PC-9 (cell line): ENCODE measurements around the gene SLC11A2. TPM values are rescaled to one million over a fixed set of nuclear protein-coding genes. Genes with fewer than 3 reads are reported as not detected.

Experiments used
- BruUV-seq: library from RNA; stranded (reverse); fragments of 400-500 nt; replicated peaks from 2 replicates; lab custom pipeline; 2021; lab: Mats Ljungman, UMichigan
- CTCF ChIA-PET: fragments of 300-600 bp; sonication (Branson Sonifier 250); formaldehyde crosslinking; loops from one replicate; lab custom pipeline; 2022; ENCODE audit warnings: antibody characterized with exemption; lab: Charles Lee
- POLR2A ChIA-PET: fragments of 300-600 bp; sonication (Branson Sonifier 250); formaldehyde crosslinking; loops from one replicate; lab custom pipeline; 2022; ENCODE audit warnings: antibody characterized with exemption; ENCODE audit not compliant: unreplicated experiment; lab: Charles Lee
- DNase-seq, 2 experiments: peaks; one replicate each; pipeline versions ENCODE4 v3.0.0 to v3.0.0-alpha.2; 2015 to 2022; ENCODE audit warnings: mixed read lengths in 1 of 2
- H2AFZ ChIP-seq: fragments of 200-600 bp; sonication (generic); 2 replicates; pipeline ENCODE4 v1.8.1; 2017; ENCODE audit warnings: antibody characterized with exemption
- H3F3A ChIP-seq: fragments of 200-600 bp; sonication (generic); 2 replicates; pipeline ENCODE4 v1.8.1; 2017; ENCODE audit warnings: antibody characterized with exemption, mild to moderate bottlenecking, low read depth; ENCODE audit not compliant: insufficient read depth
- H3K27ac ChIP-seq: fragments of 200-600 bp; sonication (generic); 2 replicates; pipeline ENCODE4 v1.6.1; 2016; ENCODE audit warnings: mixed run types
- H3K27me3 ChIP-seq: fragments of 200-600 bp; sonication (generic); 2 replicates; pipeline ENCODE4 v1.6.1; 2016; ENCODE audit warnings: low read depth, mixed run types; ENCODE audit not compliant: insufficient read depth
- H3K36me3 ChIP-seq: fragments of 200-600 bp; sonication (generic); 2 replicates; pipeline ENCODE4 v1.6.1; 2016; ENCODE audit warnings: low read depth, mixed run types
- H3K4me1 ChIP-seq: fragments of 200-600 bp; sonication (generic); replicated peaks from 2 replicates; pipeline ENCODE4 v1.6.1; 2016; ENCODE audit warnings: mixed run types; ENCODE audit not compliant: insufficient read depth
- H3K4me2 ChIP-seq: fragments of 200-600 bp; sonication (generic); 2 replicates; pipeline ENCODE4 v1.6.1; 2017; ENCODE audit warnings: mixed run types
- H3K4me3 ChIP-seq: fragments of 200-600 bp; sonication (generic); 2 replicates; pipeline ENCODE4 v1.6.1; 2016; ENCODE audit warnings: mixed run types
- H3K79me2 ChIP-seq: fragments of 200-600 bp; sonication (generic); 2 replicates; pipeline ENCODE4 v1.6.1; 2017; ENCODE audit warnings: low read depth, mixed run types
- H3K9me2 ChIP-seq: fragments of 200-600 bp; sonication (generic); 2 replicates; pipeline ENCODE4 v1.8.1; 2017; ENCODE audit warnings: mild to moderate bottlenecking; ENCODE audit not compliant: insufficient read depth
- H3K9me3 ChIP-seq: fragments of 200-600 bp; sonication (generic); 2 replicates; pipeline ENCODE4 v1.8.1; 2016; ENCODE audit warnings: low read depth; ENCODE audit not compliant: insufficient read depth
- H4K20me1 ChIP-seq: fragments of 200-600 bp; sonication (generic); 2 replicates; pipeline ENCODE4 v1.8.1; 2017; ENCODE audit not compliant: insufficient read depth
- CTCF ChIP-seq: fragments of 200-600 bp; sonication (generic); conservative IDR thresholded peaks from 2 replicates; pipeline ENCODE4 v1.6.1; 2017; ENCODE audit warnings: mixed run types, antibody characterized with exemption, mild to moderate bottlenecking, moderate library complexity
- EZH2 ChIP-seq: fragments of 200-600 bp; sonication (generic); IDR thresholded peaks from 2 replicates; pipeline ENCODE4 v1.8.0; 2017; ENCODE audit warnings: antibody characterized with exemption, low read depth
- intact Hi-C: fragments of 100-400 bp; cut with micrococcal nuclease; formaldehyde crosslinking; loops from one replicate; pipeline ENCODE4 v1.10.0; 2022; ENCODE audit not compliant: unreplicated experiment
- total RNA-seq: library from RNA; stranded (reverse); gene quantifications from 2 replicates; pipeline ENCODE4 v1.2.3, GENCODE V29; 2021

Gene SLC11A2
- total RNA-seq, 1 experiment from 2014 or later = 45.7 TPM

DNA sequence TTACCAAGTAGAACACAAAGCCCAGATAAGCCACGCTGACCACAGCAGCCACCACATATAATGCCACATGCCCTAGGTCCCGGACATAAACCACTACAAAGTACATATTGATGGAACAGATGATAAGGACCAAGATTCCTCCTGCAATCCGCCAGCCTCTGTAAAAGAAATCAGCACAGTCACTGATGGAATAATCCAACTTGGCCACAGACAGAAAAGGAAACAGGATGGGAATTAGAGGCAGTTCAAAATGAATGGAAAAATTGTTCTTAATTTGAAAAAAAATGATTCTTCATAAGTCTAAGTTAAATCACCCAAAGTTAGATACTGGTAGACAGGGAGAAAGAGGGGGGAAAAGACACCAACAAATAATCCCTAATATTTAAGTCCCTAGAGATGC lies 35.4 kb downstream of the SLC11A2 start:
- Histone ChIP-seq H4K20me1 (no peaks in the 10 kb centered on the region), H3F3A (peaks cover 10% of the 10 kb centered on the region; the same call in 1 of the 2 replicates), H3K4me2 (no peak overlapping the region), H3K4me1 (no peaks in the 10 kb centered on the region), H3K27ac (no peak overlapping the region), H3K36me3 (peaks cover 10% of the 10 kb centered on the region), H3K9me3 (no peaks in the 10 kb centered on the region), H3K9me2 (no peaks in the 10 kb centered on the region), H2AFZ (no peak overlapping the region), H3K4me3 (no peak overlapping the region), H3K27me3 (no peaks in the 10 kb centered on the region), H3K79me2 (no peaks in the 10 kb centered on the region)
- CTCF ChIA-PET = no interaction called here
- BruUV-seq = no TSS peak
- DNase-seq = no peak
- POLR2A ChIA-PET = no interaction called here
- intact Hi-C loops = no loop called here
- TF ChIP-seq CTCF (no peak), EZH2 (no peak)

- POLR2A ChIA-PET = no interaction called here
- no peaks in the 10 kb centered on the region for H3K27me3 ChIP-seq
- no peaks in the 10 kb centered on the region for H3K9me3 ChIP-seq
- H3K4me3 ChIP-seq = no peak overlapping the region
- H3K4me1 ChIP-seq = no peaks in the 10 kb centered on the region
- H3K9me2 ChIP-seq = no peaks in the 10 kb centered on the region
- no TSS peak for BruUV-seq
- H4K20me1 ChIP-seq = no peaks in the 10 kb centered on the region
- no peak overlapping the region for H3K27ac ChIP-seq
- H3K36me3 ChIP-seq = peaks cover 10% of the 10 kb centered on the region
- H2AFZ ChIP-seq = no peak overlapping the region
- CTCF ChIA-PET = interaction anchor here (0.6 kb wide), 1 partner anchor 208 kb away, joined by 3 read pairs; no protein-coding TSS in a partner anchor
- peaks cover 14% of the 10 kb centered on the region; the same call in 1 of the 2 replicates for H3F3A ChIP-seq
- no peaks in the 10 kb centered on the region for H3K79me2 ChIP-seq
- TF ChIP-seq EZH2 = no peak
- no peak for TF ChIP-seq CTCF
- no peak for DNase-seq
- intact Hi-C loops = no loop called here
- no peak overlapping the region for H3K4me2 ChIP-seq
Observed at GRCh38 chr12:50990147-50990727, 35.9 kb downstream of the SLC11A2 start.

DNA sequence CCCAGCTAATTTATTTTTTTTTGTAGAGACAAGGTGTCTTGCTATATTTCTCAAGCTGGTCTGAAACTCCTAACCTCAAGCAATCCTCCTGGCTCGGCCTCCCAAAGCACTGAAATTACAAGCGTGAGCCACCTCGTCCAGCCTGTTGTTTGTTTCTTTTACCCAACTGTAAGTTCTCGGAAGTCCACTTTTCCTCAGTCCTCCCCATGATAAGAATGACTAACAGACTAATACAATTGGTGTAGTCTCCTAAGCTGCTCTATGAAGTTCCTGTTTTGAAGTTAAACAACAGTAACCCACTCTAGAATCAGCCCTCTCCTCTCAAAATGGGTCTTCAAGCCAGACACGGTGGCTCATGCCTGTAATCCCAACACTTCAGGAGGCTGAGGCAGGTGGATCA lies 37.3 kb downstream of the SLC11A2 start:
- TF ChIP-seq CTCF (no peak), EZH2 (no peak)
- Histone ChIP-seq H3K4me1 (no peaks in the 10 kb centered on the region), H3K9me2 (no peaks in the 10 kb centered on the region), H3K4me2 (no peak overlapping the region), H2AFZ (no peak overlapping the region), H4K20me1 (no peaks in the 10 kb centered on the region), H3K27me3 (no peaks in the 10 kb centered on the region), H3K27ac (no peak overlapping the region), H3K36me3 (peaks cover 10% of the 10 kb centered on the region), H3F3A (peaks cover 17% of the 10 kb centered on the region; the same call in 1 of the 2 replicates), H3K9me3 (no peaks in the 10 kb centered on the region), H3K4me3 (no peak overlapping the region), H3K79me2 (no peaks in the 10 kb centered on the region)
- ChIA-PET POLR2A (interaction anchor here (0.6 to 0.7 kb wide), 2 partner anchors 92 to 164 kb away, joined by 7 to 10 read pairs; no protein-coding TSS in a partner anchor), CTCF (interaction anchor here (0.5 kb wide), 1 partner anchor 164 kb away, joined by 8 read pairs; no protein-coding TSS in a partner anchor)
- BruUV-seq = no TSS peak
- intact Hi-C loops = loop anchor here (5.0 kb wide), 2 partner anchors 38 to 487 kb away; partner anchors contain the start of genes DIP2B and SLC11A2
- no peak for DNase-seq
